Stimulated activated naive CD4-positive, alpha-beta T cell treated with Interleukin-2 at 50 U/mL for 16 hours (primary cell): Measurements from ENCODE around the gene OLFM1.
"Not testable (repeated sequence)": the region's sequence is repeated elsewhere in the genome, so short reads cannot be mapped to it uniquely, and the experiment has no call there.

Source experiments
- DNase-seq: peaks from one replicate; lab custom pipeline; 2025; lab: John Stamatoyannopoulos, UW

Gene OLFM1

DNA sequence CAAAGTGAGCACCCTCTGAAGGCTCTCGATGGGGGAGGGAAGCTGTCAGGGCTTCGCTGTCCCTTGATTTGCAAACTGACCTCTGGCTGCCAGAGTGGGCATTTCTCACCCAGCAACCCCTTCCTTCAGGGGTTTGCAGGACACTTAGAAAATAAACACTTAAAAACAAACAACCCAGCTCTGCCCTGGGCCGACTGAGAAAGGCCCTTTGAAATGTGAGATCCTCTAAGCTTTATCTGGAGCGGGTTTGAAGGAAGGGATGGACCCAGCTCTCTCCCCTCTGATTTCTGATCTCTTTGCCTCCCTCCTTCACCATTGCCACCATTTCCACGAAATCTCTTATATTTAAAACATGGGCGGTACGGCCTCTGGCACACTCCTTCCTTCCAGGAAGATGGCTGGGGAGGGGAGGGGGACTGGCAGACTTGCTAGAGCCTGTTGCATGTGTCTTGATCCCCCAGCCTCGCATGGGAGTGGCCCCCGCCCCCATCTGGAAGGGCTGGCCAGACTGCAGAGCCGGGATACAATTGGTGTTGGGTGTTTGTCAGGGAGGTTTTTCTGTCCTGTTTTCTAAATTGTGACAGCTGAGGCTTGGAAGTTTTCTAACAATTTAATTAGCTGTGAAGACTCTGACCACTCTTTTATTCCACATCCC lies 20.2 kb downstream of the OLFM1 start:
- DNase-seq, result no peak

- no peak for DNase-seq
These were observed 21.5 kb downstream of the OLFM1 start for GRCh38 chr9:135108831-135109510.

DNA sequence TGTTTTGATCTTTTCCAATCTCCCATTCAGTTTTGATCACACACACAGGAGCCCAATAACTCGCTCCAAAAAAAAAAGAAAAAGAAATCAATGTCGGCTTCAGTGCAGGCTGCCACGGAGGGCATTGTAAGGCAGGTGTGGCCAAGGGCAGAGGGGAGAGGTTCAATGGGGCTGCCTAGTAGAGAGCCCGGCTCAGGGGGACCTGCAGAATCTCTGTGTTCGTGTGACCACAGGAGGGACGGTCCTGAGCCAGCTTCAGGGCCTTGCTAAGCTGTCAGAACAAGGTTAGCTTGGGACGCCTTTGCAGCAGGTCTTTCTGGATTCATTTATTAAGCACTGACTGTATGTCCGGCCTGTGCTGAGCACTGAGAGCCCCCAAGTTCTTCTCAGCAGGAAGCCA lies 22.2 kb downstream of the OLFM1 start:
- no peak for DNase-seq

GRCh38 chr9:135110416-135110815 lies 22.9 kb downstream of the OLFM1 start:
- DNase-seq, result no peak

DNA sequence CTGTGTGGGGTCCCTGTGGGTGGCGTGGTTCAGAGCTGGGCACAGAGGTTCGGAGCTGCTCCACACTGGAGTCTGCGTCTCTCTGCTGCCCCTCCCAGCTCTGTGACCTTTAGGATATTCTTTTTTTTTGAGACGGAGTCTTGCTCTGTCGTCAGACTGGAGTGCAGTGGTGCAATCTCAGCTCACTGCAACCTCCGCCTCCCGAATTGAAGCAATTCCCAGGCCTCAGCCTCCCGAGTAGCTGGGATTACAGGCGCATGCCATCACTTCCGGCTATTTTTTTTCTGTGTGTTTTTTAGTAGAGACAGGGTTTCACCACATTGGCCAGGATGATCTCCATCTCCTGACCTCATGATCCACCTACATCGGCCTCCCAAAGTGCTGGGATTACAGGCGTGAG lies 24.1 kb downstream of the OLFM1 start:
- not testable (repeated sequence) for DNase-seq

DNA sequence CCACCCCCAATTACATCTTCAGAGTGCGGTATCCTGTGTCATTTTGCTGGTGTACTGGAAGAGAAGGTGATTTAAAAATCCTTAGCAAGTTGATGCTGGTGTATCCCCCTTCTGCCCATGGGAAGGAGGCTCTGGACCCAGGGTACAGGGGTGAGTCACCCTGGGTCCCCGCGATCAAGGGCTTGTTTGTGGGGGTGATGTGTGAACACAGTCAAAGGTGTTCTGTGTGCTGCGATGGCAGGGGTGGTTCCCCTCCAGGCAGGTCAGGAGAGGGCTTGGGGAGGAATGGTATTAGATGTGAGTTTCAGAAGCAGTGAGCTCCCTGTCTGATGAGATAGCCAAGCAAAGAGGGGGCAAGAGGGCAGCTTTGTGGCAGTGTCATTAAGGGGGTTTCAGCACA lies 28.9 kb downstream of the OLFM1 start:
- no peak for DNase-seq

DNA sequence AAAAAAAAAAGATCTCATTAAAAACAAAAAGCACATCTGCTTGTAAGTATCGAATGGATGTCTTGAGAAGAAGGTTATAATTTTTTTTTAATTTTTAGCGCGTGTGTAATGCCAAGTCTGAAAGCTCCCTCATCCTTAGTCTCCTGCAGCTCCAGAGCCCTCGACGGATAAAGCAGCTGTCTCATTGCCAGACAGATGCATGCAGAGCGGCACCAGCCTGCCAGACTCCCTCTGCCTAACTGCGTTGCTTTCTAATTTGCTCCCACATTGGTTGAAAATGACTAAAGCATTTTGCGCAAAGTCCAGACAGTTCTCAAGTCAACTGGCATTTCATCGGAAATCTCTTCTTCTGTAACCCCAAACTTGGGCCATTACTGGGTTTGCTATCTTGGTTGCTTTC lies 29.4 kb downstream of the OLFM1 start:
- DNase-seq, result no peak

DNA sequence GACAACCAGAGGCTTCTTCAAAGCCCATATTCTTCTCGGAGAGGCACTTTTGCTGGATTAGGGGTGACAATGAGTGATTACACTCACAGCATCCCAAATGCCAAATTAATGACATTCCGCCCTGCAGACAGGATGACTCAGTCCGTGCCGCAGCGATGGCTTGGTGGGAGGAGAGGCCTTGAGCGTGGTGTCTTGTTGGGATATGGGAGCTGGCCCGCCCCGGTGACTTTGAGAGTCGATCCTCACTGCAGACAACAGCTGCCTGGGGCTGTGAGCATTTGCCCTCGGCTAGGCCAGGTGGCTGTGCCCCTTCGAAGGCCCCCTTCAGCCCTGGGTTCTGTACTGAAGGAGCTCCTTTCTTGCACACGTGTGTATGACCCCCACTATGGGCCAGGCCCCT lies 29.8 kb downstream of the OLFM1 start:
- DNase-seq, result no peak

- no peak for DNase-seq
These were observed 32.1 kb downstream of the OLFM1 start for GRCh38 chr9:135119496-135120064.

GRCh38 chr9:135120249-135120648 lies 32.8 kb downstream of the OLFM1 start:
- DNase-seq, result no peak

GRCh38 chr9:135122316-135122715 lies 34.8 kb downstream of the OLFM1 start:
- no peak for DNase-seq

DNA sequence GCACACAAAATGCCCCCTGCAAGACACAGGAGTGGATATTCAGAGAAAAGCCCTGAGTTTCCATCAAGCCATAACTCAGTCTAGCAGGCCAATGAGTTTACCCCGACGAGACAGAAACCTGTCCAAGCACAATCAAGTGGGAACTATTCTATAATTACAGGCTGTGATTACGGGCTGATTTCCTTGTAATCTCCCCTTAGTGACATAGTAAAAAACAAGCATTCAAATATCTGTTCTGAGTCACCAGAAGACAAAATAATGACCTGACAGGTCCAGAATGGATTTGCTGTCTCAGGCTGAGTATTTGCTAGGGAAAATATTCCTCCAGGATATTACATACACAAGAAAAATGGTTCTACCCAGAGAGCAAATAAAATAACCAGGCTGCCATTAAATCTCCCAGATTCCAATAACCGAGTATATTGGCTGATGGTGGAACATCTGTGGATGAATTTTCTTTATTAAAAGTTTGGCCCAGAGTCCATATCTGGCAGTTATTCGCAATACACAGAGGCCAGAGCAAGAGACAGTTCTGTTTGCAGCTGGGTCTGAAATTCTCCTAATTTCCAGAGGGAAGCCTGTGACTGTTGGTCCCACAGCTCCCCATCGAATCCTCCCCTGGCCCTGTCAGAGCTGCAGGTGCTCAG lies 35.8 kb downstream of the OLFM1 start:
- DNase-seq, result no peak

GRCh38 chr9:135123773-135124134 lies 36.3 kb downstream of the OLFM1 start:
- DNase-seq, result no peak

DNA sequence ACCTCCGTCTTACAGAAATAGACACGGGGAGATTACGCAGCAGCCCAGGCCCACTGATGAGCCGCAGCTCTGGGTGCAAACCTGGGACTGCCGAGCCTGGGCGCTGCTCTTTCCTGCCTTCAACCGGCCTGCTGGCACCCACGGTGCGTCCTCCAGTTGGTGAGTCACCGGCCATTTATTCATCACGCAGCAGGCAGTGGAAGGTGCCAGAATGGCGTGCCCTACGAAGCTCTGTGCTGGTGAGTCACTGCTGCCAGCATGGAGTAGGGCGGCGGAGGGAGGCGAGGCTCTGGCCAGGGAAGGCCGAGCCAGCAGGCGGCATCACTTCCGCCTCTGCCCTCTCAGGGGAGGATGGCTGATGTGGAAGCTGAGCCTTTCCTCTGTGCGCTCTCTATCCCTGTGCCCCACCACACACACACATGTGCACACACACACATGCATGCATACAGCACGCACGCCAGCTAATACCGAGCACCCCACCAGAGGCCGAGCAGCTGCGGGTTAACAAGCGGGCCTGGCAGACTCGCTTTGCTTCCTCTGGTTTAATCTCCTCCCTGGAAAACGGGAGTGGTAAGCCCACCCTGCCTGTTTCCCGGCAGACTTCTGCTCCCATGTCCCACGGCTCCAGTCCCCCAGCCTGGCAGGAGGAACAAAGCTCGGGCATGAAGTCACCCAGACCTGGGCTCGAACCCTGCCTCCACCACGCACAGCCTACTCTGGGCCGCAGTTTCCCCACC lies 39.2 kb downstream of the OLFM1 start:
- no peak for DNase-seq

DNA sequence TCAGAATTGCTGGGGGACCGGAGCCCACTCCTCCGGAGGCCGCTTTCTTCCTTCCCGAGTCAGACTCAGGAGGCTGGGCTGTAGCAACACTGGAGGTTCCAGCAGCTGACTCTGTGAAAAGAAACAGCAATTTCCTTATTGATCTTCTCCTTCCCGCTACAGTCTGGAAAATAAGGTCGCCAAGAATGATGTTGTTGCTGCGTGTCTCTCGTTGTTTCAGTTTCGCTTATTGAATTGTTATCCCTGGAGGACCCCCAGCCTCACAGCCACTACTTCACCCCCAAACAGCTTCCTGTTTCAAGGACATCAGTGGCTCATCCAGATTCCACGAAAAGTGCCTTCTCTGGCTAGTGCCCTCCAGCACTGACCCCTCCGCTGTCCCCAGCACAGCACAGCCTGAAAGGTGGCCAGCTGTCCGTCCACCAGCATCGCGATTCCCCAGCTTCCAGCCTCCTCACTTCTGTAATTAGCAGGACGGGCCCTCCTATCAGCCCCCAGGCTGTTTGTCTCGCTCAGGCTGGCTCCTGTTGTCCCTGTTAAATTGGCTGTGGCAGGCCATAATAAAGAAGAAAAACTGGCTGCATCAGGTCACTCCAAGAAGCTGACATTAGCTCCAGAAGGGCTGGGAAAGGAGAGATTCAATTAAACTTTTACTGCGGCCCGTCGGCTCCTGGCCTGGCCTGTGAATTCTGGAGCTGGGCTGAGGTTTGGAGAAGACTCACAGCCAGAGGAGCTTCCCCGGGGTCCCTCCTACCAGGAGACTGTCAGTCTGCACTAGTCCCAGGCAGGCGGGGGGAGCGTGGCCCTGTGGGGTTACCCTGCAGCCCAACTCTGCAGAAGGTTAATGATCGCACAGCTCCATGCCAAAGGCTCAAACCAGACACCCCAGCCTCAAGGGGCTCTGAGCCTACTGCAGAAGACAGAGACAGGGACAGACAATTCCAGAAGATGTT lies 40.5 kb downstream of the OLFM1 start:
- DNase-seq, result no peak

- DNase-seq, result no peak
These were observed 41.7 kb downstream of the OLFM1 start for GRCh38 chr9:135129137-135129695.

DNA sequence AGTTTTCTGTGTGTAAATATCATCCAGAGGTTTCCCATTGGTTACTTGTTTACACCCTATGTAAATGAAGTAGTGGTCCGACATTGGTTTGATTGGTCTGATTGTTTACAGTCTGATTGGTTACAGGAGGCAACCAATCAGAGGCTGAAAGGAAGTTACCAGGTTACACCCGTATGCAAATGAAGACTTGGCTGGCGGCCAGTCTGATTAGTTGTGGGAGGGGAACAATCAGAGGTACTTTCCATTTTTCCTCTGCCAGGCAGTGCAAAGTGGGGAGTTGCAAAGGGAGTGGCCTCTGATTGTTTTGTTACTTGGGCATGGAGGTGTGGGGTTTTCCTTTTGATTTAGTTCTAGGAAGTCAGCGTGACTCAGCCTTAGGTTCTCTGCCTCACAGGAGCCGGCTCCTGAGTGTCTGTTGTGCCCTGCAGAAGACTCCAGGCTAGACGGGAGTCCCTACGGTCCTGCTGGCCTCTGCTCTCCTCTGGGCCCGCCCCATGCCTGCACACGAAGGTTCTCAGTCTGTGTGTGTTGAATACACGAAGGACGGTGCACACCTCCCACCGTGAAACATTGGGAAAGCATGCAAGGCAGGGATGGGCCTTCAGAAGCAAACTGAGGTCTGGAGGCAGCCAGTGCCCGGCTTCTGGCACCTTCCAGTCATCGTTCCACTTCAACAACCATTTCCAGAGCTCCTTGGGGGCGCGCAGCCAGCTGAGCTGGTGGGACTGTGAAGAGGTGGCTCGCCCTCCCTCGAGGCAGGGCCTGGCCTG lies 42.9 kb downstream of the OLFM1 start:
- DNase-seq, result no peak

DNA sequence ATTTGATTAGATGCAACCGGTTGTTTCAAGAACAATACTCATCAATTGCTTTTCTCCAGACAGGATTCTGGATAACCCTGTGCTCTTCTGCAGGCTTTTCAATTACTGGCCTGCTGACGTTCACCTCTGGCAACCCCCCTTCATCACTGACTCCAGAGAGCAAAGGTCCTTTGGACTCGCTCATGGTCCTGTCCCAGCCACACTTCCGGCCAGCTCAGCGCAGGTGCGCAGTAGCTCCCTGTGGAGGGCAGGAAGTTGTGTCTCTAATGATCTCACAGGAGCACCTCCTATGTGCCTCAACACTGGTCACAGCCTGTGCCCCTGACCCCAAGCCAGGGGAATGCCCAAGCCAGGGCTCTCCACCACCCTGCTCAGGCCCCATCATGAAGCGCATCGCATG lies 44.0 kb downstream of the OLFM1 start:
- no peak for DNase-seq

GRCh38 chr9:135132008-135132407 lies 44.5 kb downstream of the OLFM1 start:
- DNase-seq, result no peak
